ENCODE data around the gene MEDAG. TPM values are rescaled to one million over a fixed set of nuclear protein-coding genes. Genes with fewer than 3 reads are reported as not detected.

Gene MEDAG
- polyA plus RNA-seq, 1 donor (not counting 4 experiments of a cell fraction or from before 2014, with no cell fraction given): 0.03 TPM

- no peak for FAIRE-seq
- Histone ChIP-seq H3K4me2 (ENCODE audit: control insufficient read depth, extremely low read depth, insufficient read depth, low read depth, low read length) (no peak overlapping the region), H4K20me1 (ENCODE audit: control insufficient read depth, extremely low read depth, insufficient read depth, low read length) (no peaks in the 10 kb centered on the region), H3K27me3 (ENCODE audit: control insufficient read depth, extremely low read depth, insufficient read depth, low read length) (peaks cover 13% of the 10 kb centered on the region), H2AFZ (ENCODE audit: control insufficient read depth, low read length) (no peak overlapping the region), H3K27ac (ENCODE audit: control insufficient read depth, insufficient read depth, low read length) (no peak overlapping the region), H3K4me1 (ENCODE audit: control insufficient read depth, extremely low read depth, insufficient read depth, low read length) (no peaks in the 10 kb centered on the region), H3K79me2 (ENCODE audit: control insufficient read depth, insufficient read depth, low read length) (no peaks in the 10 kb centered on the region), H3K9me3 (ENCODE audit: control insufficient read depth, low read depth, low read length) (no peaks in the 10 kb centered on the region), H3K9ac (ENCODE audit: control insufficient read depth, extremely low read depth, insufficient read depth, low read length) (no peak overlapping the region), H3K4me3 (ENCODE audit: control insufficient read depth in 2 of 3, extremely low read depth in 1 of 3, insufficient read depth in 2 of 3, low read depth in 1 of 3, low read length in 3 of 3) (no peak overlapping the region), H3K36me3 (ENCODE audit: control insufficient read depth in 2 of 2, extremely low read depth in 1 of 2, insufficient read depth in 2 of 2, low read length in 2 of 2) (no peaks in the 10 kb centered on the region), H3K9me1 (ENCODE audit: control insufficient read depth, extremely low read depth, insufficient read depth, low read length) (no peaks in the 10 kb centered on the region)
- no peak for TF ChIP-seq EZH2 (IDR thresholded peaks at IDR 0.05; ENCODE audit: low read length)
- TF ChIP-seq CTCF (optimal IDR thresholded peaks at IDR 0.05 in 1 of 3, IDR thresholded peaks at IDR 0.05 in 1 of 3, conservative IDR thresholded peaks at IDR 0.05 in 1 of 3; ENCODE audit: extremely low read depth in 1 of 3, insufficient read depth in 2 of 3, low read length in 3 of 3): no peak
- dilution Hi-C loops (cut with MboI; ENCODE audit: extremely low pct_ligation_motif_present, low sequenced_read_pairs): no loop called here
- DNase-seq (ENCODE audit: low read depth, low spot score): no peak
Measured at GRCh38 chr13:30936971-30937370, 30.9 kb downstream of the MEDAG start.

- Histone ChIP-seq H3K4me1 (ENCODE audit: control insufficient read depth, extremely low read depth, insufficient read depth, low read length) (no peaks in the 10 kb centered on the region), H3K79me2 (ENCODE audit: control insufficient read depth, insufficient read depth, low read length) (no peaks in the 10 kb centered on the region), H3K4me2 (ENCODE audit: control insufficient read depth, extremely low read depth, insufficient read depth, low read depth, low read length) (no peak overlapping the region), H3K4me3 (ENCODE audit: control insufficient read depth in 2 of 3, extremely low read depth in 1 of 3, insufficient read depth in 2 of 3, low read depth in 1 of 3, low read length in 3 of 3) (no peak overlapping the region), H3K9me3 (ENCODE audit: control insufficient read depth, low read depth, low read length) (no peaks in the 10 kb centered on the region), H3K27me3 (ENCODE audit: control insufficient read depth, extremely low read depth, insufficient read depth, low read length) (no peaks in the 10 kb centered on the region), H2AFZ (ENCODE audit: control insufficient read depth, low read length) (no peak overlapping the region), H3K27ac (ENCODE audit: control insufficient read depth, insufficient read depth, low read length) (no peak overlapping the region), H3K9me1 (ENCODE audit: control insufficient read depth, extremely low read depth, insufficient read depth, low read length) (no peaks in the 10 kb centered on the region), H4K20me1 (ENCODE audit: control insufficient read depth, extremely low read depth, insufficient read depth, low read length) (no peaks in the 10 kb centered on the region), H3K36me3 (ENCODE audit: control insufficient read depth in 2 of 2, extremely low read depth in 1 of 2, insufficient read depth in 2 of 2, low read length in 2 of 2) (no peaks in the 10 kb centered on the region), H3K9ac (ENCODE audit: control insufficient read depth, extremely low read depth, insufficient read depth, low read length) (no peak overlapping the region)
- dilution Hi-C loops (cut with MboI; ENCODE audit: extremely low pct_ligation_motif_present, low sequenced_read_pairs): no loop called here
- no peak for TF ChIP-seq EZH2 (IDR thresholded peaks at IDR 0.05; ENCODE audit: low read length)
- TF ChIP-seq CTCF (optimal IDR thresholded peaks at IDR 0.05 in 1 of 3, IDR thresholded peaks at IDR 0.05 in 1 of 3, conservative IDR thresholded peaks at IDR 0.05 in 1 of 3; ENCODE audit: extremely low read depth in 1 of 3, insufficient read depth in 2 of 3, low read length in 3 of 3): no peak
- no peak for DNase-seq (ENCODE audit: low read depth, low spot score)
- FAIRE-seq: no peak
Measured at GRCh38 chr13:30943881-30944280, 37.8 kb downstream of the MEDAG start.
